HG02623 (cell line): ENCODE measurements around the gene CACYBP.
A peak's percentile ranks its signal among the peaks of the same experiment; 100 is the strongest.

Source experiments
- ATAC-seq: cut with Tn5 transposase; IDR thresholded peaks from one replicate; pipeline ENCODE4 v1.9.1; 2021; ENCODE audit warnings: moderate library complexity; ENCODE audit not compliant: unreplicated experiment

CACYBP gene

GRCh38 chr1:174999936-175000696 is at the start of gene CACYBP:
TSS of gene CACYBP (plus strand) at chr1:174999947. CDS start at chr1:175000181, 234 bp downstream.
- ATAC-seq: no peak

GRCh38 chr1:174953285-174954072 is 46.3 kb upstream of the CACYBP start:
- peak; percentile 47 for ATAC-seq

- ATAC-seq: no peak
Measured at GRCh38 chr1:174954073-174954460, 45.7 kb upstream of the CACYBP start.

GRCh38 chr1:174954671-174955669 is 44.8 kb upstream of the CACYBP start:
- no peak for ATAC-seq

GRCh38 chr1:174956086-174956485 is 43.7 kb upstream of the CACYBP start:
- ATAC-seq: no peak

GRCh38 chr1:174956976-174957375 is 42.8 kb upstream of the CACYBP start:
- no peak for ATAC-seq

- no peak for ATAC-seq
Measured at GRCh38 chr1:174957829-174958228, 41.9 kb upstream of the CACYBP start.

GRCh38 chr1:174958396-174958795 is 41.4 kb upstream of the CACYBP start:
- no peak for ATAC-seq

- ATAC-seq: no peak
Measured at GRCh38 chr1:174960362-174960761, 39.4 kb upstream of the CACYBP start.

GRCh38 chr1:174963529-174964125 is 36.1 kb upstream of the CACYBP start:
- ATAC-seq: no peak

GRCh38 chr1:174964261-174964971 is 35.3 kb upstream of the CACYBP start:
- ATAC-seq: no peak

GRCh38 chr1:174964972-174965361 is 34.8 kb upstream of the CACYBP start:
- ATAC-seq: no peak

GRCh38 chr1:174965362-174966007 is 34.3 kb upstream of the CACYBP start:
- no peak for ATAC-seq

- ATAC-seq: no peak
Measured at GRCh38 chr1:174966008-174966572, 33.7 kb upstream of the CACYBP start.

- no peak for ATAC-seq
Measured at GRCh38 chr1:174967845-174968705, 31.7 kb upstream of the CACYBP start.

- ATAC-seq: peak; percentile 72
Measured at GRCh38 chr1:174968750-174969244, 30.9 kb upstream of the CACYBP start.

- ATAC-seq: no peak
Measured at GRCh38 chr1:174969977-174970376, 29.8 kb upstream of the CACYBP start.

- no peak for ATAC-seq
Measured at GRCh38 chr1:174971466-174971865, 28.3 kb upstream of the CACYBP start.
